ENCODE measurements around the gene SLC19A1.

The SLC19A1 gene

DNA sequence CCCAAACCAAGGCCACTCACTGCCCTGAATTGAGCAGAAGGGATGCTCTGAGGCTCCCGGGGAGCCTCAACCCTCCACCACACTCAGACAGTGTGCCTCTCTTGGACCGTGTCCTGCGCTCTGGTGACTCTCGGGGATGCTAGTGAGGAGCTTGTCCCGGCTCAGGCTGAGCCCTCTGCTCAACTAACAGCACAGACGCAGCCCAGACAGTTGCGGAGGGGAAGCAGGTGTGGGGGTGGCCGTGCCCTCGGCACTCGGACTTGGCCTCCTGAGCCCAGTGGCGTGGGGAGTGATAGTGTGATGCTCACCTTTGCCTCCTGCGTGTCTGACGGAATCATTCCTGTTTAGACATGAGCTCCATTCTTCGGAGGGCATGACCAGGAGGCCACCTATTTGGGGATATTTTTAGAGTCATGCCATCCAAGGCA is 15.4 kb upstream of the SLC19A1 start:
- DNase-seq = no peak

DNA sequence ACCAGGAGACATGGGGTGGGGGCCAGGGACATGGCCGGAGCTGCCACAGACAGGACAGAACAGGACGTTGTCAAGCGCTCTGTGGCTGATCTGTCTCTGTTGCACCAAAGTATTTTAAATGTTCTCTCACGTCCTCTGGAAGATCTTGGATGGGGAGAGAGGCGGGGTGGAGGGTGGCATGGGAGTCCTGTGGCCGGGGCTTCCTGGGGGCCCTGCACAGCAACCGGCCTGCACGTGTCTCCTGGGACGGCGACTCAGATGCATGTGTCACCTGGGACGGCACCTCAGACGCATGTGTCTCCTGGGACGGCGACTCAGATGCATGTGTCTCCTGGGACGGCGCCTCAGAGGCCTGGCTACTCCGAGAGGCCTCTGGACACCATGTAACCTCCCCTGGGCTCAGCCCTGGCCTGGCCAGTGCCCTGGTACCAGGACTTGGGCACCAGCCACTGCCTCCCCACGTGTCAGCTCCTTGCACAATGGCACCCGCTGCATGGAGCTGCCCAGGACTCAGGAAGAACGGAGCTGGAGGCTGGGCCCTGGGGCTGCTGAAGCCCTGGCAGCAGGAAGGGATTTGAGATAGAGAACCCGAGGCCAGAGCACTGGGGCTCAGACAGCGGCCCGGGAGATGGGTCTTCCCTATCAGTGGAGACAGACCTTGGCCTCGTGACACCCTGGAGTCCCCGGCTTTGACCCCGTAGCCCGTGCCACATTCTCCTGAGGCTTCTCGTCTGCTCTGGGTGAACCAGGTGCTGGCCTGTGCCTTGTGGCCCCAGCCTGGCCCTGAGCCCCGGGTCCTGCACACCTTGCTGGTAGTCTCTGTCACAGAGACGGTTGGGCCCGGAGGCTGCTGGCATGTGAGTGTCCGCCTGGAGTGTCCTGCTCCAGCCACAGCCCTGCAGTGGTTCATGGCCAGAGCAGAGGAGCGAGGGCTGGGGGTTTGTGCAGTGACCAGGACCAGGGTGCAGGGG is 14.7 kb upstream of the SLC19A1 start:
- no peak for DNase-seq

DNA sequence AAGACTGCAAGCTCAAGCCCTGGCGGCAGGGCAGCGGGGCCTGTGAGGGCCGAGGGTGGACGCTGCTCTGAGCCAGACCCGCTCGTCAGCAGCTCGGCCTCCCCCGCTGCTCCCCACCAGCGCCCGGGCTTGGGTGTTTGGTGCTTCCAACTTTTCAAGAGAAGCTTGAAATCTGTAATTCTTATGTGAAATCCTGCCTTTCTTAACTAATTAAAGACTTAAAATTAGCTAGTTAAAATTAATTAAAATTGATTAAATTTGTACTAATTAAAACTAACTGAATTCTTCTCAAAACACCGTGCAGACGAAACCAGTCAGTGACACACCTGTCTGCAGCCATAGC is 14.0 kb upstream of the SLC19A1 start:
- DNase-seq = no peak

DNA sequence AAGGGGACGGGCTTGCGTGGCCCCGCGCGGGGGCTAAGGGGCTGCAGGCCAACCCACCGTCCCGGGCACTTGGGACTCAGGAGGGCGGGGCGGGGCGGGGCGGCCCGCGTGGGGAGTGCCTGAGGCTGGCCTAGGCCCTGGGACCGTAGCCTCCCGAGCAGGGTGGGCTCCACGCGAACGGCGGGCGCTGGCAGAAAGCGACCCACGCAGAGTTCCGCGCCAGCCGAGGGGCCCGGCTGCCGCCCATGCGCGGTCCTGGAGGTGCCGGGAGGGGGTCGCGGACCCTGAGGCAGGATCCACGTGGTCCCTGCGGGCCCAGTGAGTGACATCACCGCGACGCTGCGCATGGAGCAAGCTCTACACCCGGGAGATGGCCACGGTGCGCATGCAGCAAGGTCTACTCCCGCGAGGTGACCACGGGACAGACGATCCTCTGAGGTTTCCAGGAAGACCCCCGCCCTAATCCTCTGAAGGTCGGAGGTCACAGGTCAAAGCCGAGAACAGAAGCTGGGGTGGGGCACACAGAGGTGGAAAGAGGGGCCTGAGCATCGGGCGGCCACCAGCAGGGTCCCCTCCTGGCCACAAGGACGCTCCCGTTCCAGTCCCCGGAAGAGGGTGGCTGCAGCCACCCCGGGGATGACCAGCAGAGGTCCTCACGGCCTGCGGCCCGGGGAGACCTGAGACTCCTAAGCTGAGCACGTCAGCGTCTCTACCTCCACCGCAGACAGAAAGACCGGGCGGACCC is 13.5 kb upstream of the SLC19A1 start:
- DNase-seq = peak; percentile 79 to 85

DNA sequence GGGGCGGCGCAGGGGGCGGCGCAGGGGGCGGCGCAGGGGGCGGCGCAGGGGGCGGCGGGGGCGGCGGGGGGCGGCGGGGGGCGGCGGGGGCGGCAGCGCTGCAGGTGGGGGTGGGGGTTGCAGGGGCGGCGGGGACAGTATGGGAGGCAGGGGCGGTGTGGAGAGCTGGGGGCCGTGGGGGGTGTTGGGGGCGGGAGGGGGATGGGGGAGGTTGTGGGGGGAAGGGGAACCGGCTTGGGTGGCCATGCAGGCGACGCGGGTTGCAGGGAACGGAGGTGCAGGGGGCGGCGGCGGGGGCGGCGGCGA is 13.0 kb upstream of the SLC19A1 start:
- no peak for DNase-seq

DNA sequence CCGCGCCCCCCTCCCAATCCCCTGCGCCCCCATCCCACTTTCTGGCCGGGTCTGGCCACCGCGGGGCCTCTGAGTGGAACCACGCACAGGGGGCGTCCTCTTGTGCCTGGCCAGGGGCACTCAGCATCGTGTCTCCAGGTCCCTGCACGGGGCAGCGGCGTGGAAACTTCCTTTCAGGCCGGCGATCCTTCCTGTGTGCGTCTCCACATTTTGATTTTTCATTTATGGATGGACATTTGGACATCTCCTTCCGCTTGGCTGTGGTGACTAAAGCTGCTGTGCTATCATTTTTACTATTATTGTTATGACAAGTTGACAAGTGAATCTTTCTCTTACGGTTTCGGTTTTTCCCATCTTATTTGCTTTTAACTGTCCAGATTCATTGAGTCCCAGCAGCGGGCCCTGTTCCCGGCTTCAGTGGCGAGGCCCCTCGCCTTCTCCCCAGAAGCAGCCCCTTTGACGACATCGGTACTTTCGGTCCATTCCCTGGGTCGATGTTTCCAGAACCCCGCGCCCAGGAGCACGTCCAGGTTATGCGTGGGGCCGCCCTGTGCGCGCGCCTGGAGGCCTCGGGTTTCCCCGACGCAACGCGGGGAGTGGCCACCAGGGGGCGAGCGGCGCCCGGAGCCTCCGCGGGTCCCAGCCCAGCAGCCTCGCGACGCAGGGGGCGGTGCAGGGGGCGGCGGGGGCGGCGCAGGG is 12.4 kb upstream of the SLC19A1 start:
- DNase-seq = peak; percentile 31 to 72

DNA sequence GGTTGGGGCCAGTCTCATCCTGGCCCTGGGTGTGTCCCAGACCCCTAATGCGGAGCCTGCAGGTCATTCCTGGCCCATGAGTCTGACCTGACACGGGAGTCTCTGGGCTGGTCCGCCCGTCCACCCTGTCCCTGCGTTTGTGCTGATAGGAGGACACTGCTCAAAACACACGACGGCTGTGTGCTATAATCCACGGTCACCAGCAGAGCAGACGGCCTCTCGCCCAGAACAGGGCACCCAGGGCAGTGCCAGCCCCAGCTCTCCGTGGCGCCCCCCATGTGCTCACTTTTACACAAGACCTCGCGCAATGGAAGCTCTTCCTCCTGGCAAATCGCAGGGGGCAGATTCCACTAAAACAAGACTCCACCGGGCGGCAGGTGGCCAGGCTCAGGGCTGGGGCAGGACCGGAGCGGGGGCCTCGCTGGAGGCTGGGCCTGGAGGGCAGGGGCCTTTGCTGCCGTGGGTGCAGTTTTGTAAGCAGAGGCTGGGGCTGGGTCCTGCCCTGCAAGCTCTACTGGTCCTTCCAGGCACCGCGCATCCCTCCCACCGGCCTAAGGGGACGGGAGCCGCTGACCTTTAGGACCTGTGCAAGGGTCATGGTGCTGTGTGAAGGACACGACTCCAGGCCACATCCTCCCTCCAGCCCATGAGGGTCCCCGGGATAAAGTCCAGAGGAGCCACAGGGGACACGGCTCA is 10.6 kb upstream of the SLC19A1 start:
- DNase-seq = no peak

DNA sequence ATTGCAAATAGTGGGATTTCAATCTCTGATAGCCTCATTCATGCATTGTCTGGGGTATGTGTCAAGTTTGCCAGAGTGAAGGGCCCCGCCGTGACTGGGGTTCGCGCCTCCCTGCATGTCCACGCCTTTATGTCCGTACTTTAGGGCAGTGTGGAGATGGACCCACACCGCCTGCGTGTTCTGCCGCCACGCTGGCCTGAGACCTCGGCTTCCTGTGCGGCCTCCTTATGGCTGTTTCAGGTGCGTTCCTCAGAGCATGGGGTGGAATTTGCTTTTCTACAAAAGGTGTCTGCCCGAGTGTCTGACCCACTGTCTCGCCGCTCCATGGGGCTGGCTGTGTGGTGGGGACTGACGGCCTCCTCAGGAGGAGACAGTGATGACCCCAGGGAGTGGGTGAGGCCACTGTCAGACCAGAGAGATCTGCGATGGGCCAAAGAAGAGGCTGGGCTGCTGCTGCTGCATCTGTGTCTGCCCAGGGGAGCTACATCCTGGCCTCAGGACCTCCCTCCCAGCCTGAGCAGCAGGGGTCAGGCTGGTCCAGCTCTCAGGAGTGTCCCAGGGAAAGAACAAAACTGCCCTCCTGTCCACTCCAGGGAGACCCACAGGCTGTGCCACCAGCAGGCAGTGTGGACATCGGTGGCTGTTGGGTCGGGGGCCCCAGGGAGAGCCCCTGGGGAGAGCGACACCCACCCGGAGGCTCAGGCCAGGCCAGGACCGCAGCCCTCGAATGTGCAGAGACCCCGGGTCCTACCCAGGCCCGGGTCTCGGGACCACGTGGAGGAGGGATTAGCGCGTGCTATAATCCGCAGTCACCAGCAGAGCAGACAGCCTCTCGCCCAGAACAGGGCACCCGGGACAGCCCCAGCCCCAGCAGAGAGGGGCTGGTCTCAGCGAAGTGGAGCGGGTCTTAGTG is 9.8 kb upstream of the SLC19A1 start:
- no peak for DNase-seq

DNA sequence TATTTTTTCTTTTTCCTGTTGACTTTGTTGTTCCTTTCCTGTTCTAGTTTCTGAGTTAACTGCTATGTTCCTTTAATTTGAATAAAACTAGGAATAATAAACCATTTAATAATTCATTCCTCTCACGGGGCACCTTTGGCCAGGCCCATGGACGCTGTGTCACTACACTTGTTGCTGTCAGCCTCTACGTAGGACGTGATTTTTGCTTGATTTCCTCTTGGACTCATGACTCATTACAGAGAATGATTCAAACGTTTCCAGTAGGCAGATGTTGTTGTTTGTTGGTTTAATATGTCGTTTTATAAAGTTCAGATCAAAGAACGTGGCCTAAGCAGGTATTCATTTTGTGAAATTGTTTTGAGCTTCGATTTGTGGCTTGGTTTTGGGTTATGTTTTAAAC is 9.1 kb upstream of the SLC19A1 start:
- no peak for DNase-seq

DNA sequence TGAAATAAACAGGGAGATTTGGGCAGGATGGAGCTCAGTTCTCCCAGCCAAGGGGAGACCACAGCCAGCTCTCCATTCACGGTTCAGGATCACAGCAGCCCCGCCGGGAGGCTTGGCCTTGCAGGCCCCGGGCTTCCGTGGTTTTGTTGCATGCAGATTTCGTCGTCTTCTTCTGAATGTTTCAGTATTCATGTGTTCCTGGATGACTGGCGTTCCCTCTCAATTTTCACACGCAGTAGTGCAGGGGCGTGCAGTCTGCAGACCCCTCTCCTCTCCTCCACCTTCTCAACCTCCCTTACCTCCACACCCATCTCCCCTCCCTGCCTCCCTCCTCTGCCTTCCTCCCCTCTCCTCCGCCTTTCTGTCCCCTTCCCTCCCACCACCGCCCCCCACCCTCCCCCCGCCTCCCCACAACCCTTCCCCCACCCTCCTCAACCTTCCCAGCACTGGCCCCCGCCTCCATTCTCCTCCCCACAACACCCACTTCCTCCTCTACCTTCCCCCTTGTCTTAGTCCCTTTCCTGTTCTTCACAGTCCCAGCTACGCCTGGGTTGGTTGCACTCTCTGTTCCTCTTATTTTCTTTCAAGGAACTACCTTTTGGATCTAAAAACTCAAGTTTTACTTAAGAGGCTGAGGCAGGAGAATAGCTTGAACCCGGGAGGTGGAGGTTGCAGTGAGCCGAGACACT is 8.4 kb upstream of the SLC19A1 start:
- DNase-seq = no peak

DNA sequence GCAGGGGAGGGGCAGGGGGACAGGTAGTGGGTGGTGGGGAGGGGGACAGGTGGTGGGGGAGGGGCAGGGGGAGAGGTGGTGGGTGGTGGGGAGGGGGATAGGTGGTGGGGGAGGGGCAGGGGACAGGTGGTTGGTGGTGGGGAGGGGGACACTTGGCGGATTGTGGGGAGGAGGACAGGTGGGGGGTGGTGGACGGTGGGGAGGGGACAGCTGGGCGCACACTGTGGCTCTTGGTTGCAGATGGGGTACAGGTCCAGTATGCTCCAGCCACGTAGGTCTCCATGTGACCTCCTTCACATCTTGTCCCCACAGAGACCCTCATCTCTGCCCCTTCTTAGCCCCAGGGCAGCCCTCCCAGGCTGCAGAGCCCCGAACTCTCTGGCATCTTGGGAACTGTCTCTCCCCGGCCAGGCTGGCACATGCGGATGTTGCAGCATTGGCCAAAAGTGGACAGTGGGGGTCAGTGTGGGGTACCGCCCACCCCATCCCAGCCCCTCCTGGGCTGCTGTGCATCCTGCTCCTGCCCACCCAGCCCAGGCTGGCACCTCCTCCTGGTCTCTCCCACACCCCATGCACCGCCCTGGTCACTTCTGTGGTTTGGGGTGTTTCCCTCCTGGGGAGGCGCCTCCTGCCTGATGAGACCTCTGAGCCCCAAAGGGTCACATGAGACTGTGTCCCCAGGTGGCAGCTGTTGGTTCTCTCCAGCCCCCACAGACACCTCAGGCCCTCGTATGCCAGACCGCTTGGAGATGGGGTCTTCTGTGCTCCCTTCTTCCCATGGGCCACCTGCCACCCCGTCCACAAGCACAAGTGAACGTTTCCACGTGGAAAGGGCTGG is 7.6 kb upstream of the SLC19A1 start:
- no peak for DNase-seq

DNA sequence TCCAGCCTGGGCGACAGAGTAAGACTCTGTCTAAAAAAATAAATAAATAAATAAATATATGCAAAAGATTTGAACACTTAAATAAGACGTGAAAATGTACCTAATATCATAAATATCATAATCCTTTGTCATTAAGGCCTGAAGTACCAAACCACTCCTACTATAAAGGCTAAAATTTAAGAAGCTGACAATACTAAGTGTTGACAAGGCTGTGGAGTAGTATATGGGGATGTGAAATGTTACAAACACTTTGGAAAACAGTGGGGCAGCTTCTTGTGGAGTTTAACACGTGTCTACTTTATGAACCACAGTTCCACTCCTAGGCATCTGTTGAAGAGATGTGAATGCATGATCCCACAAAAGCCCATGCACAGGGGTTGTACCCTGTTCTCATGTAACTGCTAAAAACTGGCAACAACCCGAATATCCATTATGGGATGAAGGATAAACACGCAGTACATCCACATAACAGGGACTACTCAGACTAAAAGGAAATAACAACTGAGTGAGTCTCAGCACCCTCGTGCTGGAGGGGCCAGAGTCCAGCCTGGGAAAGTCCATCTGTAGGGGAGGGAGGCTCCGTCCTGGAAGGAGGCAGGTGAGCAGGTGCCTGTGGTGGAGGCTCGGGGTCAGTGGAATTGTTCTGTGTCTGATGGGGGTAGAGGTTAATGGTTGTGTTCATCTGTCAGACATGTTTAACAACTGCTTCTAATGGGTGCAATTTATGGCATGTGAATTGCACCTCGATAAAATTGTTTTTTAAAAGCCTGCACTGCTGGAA is 6.7 kb upstream of the SLC19A1 start:
- no peak for DNase-seq

DNA sequence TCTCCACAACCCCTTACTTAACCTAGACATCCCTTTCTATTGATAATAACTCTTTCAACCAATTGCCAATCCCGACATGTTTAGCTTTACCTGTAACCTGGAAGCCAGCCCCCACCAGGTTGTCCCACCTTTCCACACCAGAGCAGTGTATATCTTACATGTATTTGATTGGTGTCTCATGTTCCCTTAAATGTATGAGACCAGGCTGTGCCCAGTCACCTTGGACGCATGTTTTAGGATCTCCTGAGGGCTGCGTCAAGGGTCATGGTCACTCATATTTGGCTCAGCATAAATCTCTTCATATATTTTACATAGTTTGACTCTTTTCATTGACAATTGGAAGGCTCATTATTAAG is 5.3 kb upstream of the SLC19A1 start:
- DNase-seq = no peak

DNA sequence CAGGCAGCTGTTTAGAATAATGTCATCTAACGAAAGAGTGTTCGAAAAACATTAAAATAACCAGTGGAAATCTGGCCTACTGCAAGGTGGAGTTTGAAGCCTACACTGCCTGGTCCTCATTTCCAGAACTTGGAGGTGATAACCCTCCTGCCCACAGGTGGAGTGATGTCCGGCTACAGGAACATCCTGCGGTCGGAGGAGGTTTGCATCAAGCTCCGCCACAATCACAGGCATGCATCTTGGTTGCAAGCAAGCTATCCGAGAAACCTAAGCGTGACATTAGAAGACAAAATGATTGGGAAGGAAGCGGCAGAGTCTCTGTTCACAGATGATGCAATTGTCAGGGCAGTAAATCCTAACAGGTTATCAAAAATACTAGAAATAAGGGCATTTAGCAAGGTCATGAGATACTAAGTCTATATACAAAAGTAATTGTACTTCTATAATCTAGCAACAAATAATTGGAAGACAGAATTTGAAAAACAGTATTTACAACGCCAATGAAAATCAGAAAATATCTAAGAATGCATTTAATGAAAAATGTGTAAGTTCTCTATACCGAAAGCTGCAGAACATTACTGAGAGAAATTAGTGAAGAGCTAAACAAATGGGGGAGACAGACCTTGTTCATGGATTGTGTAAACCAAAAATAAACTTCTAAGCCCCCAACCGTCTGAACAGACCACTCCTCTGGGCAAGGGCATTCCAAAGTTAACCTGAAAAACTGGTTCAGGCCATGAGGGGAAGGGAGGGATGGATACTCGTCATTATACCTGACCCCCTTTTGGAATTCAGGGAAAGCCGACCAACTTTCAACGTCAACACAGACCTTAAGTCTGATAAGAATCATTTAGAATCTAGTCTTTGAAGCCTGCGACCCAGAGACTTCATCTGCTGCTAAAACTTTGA is 4.7 kb upstream of the SLC19A1 start:
- DNase-seq = no peak

DNA sequence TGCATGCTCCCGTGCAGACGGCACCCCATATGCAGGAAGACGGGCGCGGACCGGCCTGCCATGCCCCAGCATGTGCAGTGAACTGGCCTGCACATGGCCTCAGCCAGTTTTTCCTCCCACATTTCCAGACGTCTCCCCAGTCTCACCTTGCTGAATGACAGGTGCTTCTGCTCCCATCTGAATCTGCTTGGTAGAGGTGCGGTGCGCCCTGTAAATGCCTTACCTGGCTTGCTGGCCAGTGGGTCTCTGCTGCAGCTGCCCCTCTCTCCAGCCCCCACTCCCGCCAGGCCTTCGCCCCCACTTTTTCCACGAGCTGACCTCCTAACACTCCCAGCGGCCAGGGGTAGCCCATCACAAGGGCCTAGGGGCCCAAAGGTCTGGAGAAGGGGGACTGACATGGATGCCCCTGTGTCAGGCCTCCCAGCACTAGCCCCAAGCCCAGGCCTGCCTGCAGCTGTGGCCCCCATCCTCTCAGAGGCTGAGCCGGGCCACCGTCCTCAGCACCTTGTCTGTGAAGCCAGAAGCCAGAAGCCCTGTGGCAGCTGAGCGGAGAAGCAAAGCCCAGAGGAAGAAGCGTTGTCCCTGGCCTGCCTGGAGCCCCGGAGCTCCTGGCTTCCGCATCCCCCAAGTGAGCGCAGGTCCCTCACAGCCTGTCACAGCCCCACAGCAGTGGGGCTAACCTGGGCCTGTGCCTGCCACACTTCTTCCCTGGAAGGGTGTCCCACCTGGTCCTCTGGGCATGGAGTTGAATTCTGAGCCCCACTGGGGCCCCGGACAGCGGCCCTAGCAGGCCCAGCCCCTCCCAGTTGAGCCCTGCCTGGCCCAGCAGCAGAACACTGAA is 3.7 kb upstream of the SLC19A1 start:
- DNase-seq = no peak

DNA sequence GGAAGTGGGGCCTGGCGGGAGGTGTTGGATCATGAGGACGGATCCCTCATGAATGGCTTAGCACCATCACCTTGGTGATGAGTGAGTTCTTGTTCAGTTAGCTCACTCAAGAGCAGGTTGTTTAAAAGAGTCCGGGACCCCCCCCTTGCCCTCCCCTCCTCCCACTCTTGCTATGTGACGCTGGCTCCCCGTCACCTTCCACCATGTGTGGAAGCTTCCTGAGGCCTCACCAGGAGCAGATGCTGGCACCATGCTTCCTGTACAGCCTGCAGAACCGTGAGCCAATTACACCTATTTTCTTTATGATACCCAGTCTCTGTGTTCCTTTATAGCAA is 3.0 kb upstream of the SLC19A1 start:
- DNase-seq = no peak

DNA sequence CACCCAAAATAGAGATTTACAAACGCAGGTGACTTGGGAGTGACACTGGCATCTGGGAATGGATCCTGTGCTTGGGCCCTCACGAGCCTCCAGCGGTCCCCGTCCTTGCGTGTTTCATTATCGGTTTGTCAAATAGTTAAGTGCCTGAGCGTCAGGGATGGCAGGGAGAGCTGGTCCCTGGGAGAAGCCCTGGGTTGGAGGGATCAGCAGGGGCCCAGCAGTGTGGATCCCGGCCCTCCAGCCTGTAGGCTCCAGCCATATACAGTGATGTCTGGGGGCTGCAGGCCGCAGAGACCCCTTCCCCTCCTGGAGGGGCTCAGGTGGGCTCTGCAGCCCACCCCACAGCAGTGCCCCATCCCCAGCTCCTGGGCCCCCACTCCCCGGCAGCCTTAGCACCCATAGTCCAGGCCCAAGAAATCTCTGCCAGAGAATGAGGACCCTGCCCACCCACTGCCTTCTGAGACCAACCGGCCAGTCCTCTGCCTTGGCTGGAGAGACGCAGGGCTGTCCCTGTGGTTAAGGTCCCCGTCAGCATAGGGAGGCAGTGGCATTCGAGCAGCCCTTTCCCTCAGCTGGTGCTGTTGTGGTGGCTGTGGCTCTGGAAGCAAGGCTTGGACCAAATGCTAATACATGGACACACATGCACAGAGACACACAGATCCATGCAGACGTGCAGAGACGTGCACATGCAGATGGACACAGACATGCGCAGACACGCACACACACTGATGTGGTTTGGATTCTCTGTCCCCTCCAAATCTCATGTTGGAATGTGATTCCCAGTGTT is 2.4 kb upstream of the SLC19A1 start:
- no peak for DNase-seq
